Measurements from ENCODE around the gene UBXN4.
"Not testable (repeated sequence)": the region's sequence is repeated elsewhere in the genome, so short reads cannot be mapped to it uniquely, and the experiment has no call there.

UBXN4 gene

DNA sequence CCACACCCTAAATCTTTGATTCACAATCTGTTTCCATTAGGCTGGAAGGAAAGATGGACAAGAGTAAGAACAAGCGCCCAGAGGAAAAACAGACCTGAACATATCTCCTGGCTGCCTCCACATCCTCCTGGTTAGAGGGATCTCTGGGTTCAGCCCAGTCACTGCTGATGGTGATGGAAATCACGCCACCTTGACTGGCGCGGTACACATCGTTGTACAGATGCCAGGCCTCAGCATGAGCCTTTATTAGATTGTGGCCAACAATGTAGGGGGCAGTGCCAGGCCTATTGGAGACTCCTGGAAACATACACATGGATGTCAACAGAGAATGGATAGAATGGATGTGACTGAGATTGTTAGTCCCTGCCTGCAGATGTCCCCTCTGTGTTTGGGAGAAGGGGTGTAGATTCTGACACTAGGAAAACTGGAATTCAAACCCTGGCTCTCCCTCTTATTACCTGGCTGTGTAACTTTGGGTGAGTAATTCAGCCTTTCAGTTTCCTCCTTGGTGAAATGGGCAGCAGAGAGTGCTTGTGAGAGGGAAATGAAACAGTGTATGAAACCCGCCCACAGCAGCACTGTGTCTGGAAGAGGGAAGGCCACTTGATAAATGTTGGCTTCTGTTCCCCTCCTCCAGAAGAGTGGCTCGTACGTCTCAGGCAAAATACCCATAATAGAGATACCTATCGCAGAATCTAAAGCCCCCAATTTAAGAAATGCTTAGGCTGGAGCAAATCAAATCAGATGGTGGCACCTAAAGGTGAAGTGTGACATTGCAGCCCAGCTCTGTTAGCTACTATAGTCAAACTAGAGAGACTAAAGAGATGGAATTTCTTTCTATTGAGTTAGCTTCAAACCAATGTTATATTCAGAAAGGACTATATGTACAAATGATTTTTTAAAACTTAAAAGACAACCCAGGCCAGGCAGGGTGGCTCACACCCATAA is 59.1 kb downstream of the UBXN4 start:
- DNase-seq (ENCODE audit: low read depth), result no peak
- TF ChIP-seq, protein P1, sequence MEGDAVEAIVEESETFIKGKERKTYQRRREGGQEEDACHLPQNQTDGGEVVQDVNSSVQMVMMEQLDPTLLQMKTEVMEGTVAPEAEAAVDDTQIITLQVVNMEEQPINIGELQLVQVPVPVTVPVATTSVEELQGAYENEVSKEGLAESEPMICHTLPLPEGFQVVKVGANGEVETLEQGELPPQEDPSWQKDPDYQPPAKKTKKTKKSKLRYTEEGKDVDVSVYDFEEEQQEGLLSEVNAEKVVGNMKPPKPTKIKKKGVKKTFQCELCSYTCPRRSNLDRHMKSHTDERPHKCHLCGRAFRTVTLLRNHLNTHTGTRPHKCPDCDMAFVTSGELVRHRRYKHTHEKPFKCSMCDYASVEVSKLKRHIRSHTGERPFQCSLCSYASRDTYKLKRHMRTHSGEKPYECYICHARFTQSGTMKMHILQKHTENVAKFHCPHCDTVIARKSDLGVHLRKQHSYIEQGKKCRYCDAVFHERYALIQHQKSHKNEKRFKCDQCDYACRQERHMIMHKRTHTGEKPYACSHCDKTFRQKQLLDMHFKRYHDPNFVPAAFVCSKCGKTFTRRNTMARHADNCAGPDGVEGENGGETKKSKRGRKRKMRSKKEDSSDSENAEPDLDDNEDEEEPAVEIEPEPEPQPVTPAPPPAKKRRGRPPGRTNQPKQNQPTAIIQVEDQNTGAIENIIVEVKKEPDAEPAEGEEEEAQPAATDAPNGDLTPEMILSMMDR (IDR thresholded peaks at IDR 0.05; ENCODE audit: low read length, missing control alignments), result no peak
- H3K4me3 ChIP-seq (replicated peaks; ENCODE audit: low read depth, low read length), result no peak overlapping the region

GRCh38 chr2:135802350-135802749 is 60.7 kb downstream of the UBXN4 start:
- H3K4me3 ChIP-seq (replicated peaks; ENCODE audit: low read depth, low read length), result no peak overlapping the region
- DNase-seq (ENCODE audit: low read depth), result no peak
- TF ChIP-seq, protein P1 (IDR thresholded peaks at IDR 0.05; ENCODE audit: low read length, missing control alignments), result no peak

DNA sequence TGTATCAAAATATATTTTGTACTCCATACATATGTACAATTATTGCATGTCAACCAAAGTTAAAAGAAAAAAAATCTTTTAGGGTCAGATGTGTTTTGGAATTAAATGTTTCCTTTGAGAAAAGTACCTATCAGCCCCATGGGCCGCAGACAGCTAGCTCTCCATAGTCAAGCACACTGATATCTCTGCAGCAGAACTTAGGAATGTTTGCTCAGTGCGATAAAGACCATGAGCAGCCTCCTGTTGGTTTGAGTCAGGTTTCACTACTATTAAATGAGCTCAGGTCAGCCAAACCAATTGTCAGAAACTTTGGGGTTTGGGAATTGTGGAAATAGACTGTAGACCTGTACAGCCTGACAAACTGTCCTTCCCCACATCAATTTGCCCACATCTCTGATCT is 61.6 kb downstream of the UBXN4 start:
- no peak overlapping the region for H3K4me3 ChIP-seq (replicated peaks; ENCODE audit: low read depth, low read length)
- TF ChIP-seq, protein P1 (IDR thresholded peaks at IDR 0.05; ENCODE audit: low read length, missing control alignments), result no peak
- DNase-seq (ENCODE audit: low read depth), result no peak

GRCh38 chr2:135807874-135808273 is 66.2 kb downstream of the UBXN4 start:
- H3K4me3 ChIP-seq (replicated peaks; ENCODE audit: low read depth, low read length); DNase-seq (ENCODE audit: low read depth): not testable (repeated sequence)

GRCh38 chr2:135812907-135813511 is 71.4 kb downstream of the UBXN4 start:
- H3K4me3 ChIP-seq (replicated peaks; ENCODE audit: low read depth, low read length), result no peak overlapping the region
- DNase-seq (ENCODE audit: low read depth), result no peak
- TF ChIP-seq, protein P1 (IDR thresholded peaks at IDR 0.05; ENCODE audit: low read length, missing control alignments), result no peak

GRCh38 chr2:135815269-135815668 is 73.6 kb downstream of the UBXN4 start:
- TF ChIP-seq, protein P1 (IDR thresholded peaks at IDR 0.05; ENCODE audit: low read length, missing control alignments), result no peak
- DNase-seq (ENCODE audit: low read depth), result no peak

DNA sequence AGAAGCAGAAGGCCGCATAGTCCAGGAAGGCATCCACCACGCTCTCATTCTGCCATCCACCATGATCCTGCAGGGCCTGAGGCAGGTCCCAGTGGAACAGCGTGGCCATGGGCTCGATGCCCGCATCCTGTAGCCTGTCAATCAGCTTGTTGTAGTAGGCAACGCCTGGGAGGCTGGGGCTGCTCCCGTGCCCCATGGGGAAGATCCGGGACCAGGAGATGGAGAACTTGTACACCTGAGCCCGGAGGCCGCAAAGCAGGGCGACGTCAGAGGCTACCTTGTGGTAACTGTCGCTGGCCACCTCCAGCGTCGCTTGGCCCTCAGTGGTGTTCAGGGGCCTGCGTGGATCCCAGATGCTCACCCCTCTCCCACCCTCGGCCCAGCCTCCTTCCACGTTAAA is 75.8 kb downstream of the UBXN4 start:
- no peak overlapping the region for H3K4me3 ChIP-seq (replicated peaks; ENCODE audit: low read depth, low read length)
- no peak for DNase-seq (ENCODE audit: low read depth)
- TF ChIP-seq, protein P1 (IDR thresholded peaks at IDR 0.05; ENCODE audit: low read length, missing control alignments), result no peak

More at GRCh38 chr2:135815269-135815668, 73.6 kb downstream of the UBXN4 start:
- no peak overlapping the region for H3K4me3 ChIP-seq (replicated peaks; ENCODE audit: low read depth, low read length)
